OCI-LY7 (cell line): ENCODE measurements around the gene CACNB3. TPM values are rescaled to one million over a fixed set of nuclear protein-coding genes. Genes with fewer than 3 reads are reported as not detected.

Experiments
- BruUV-seq: library from RNA; stranded (reverse); fragments of 400-500 nt; replicated peaks from 2 replicates; lab custom pipeline; 2021; lab: Mats Ljungman, UMichigan
- CTCF ChIA-PET: fragments of 300-600 bp; sonication (Branson Sonifier 250); formaldehyde crosslinking; loops from one replicate; lab custom pipeline; 2022; ENCODE audit warnings: antibody characterized with exemption; ENCODE audit not compliant: unreplicated experiment; lab: Charles Lee
- POLR2A ChIA-PET: fragments of 300-600 bp; sonication (Branson Sonifier 250); formaldehyde crosslinking; loops from one replicate; lab custom pipeline; 2022; ENCODE audit warnings: antibody characterized with exemption; lab: Charles Lee
- DNase-seq: peaks from one replicate; pipeline ENCODE4 v3.0.0-alpha.2; 2015; ENCODE audit warnings: low spot score
- H2AFZ ChIP-seq: fragments of 200-600 bp; sonication (generic), shearing (Covaris generic); 2 replicates; pipeline ENCODE4 v1.6.1; 2014; ENCODE audit warnings: mild to moderate bottlenecking, antibody characterized with exemption, low read length, moderate library complexity
- H3K27ac ChIP-seq: fragments of 200-600 bp; sonication (generic); 2 replicates; pipeline ENCODE4 v1.5.1; 2014; ENCODE audit warnings: mixed run types, low read depth, mild to moderate bottlenecking, moderate library complexity, low read length, inconsistent platforms; ENCODE audit not compliant: poor library complexity, severe bottlenecking
- H3K36me3 ChIP-seq: fragments of 200-600 bp; sonication (generic); 2 replicates; pipeline ENCODE4 v1.6.1; 2014; ENCODE audit warnings: mild to moderate bottlenecking, antibody characterized with exemption, low read length, moderate library complexity, mixed read lengths; ENCODE audit not compliant: insufficient read depth
- H3K4me1 ChIP-seq: fragments of 200-600 bp; sonication (generic); 2 replicates; pipeline ENCODE4 v1.5.1; 2014; ENCODE audit warnings: mild to moderate bottlenecking, low read length; ENCODE audit not compliant: insufficient read depth, poor library complexity, severe bottlenecking
- H3K4me2 ChIP-seq: fragments of 200-600 bp; sonication (generic); 2 replicates; pipeline ENCODE4 v1.6.1; 2014; ENCODE audit warnings: mild to moderate bottlenecking, low read length
- H3K4me3 ChIP-seq: fragments of 200-600 bp; sonication (generic); 2 replicates; pipeline ENCODE4 v1.5.1; 2014; ENCODE audit warnings: mild to moderate bottlenecking, low read depth, low read length; ENCODE audit not compliant: poor library complexity, severe bottlenecking
- H3K79me2 ChIP-seq: fragments of 200-600 bp; sonication (generic); 2 replicates; pipeline ENCODE4 v1.6.1; 2016; ENCODE audit warnings: low read depth, mild to moderate bottlenecking, low read length, moderate library complexity, mixed read lengths; ENCODE audit not compliant: insufficient read depth
- H3K9me2 ChIP-seq: fragments of 200-600 bp; sonication (generic); 2 replicates; pipeline ENCODE4 v1.6.1; 2016; ENCODE audit warnings: mild to moderate bottlenecking, low read length, mixed read lengths; ENCODE audit not compliant: insufficient read depth
- H3K9me3 ChIP-seq: fragments of 200-600 bp; sonication (generic); 2 replicates; pipeline ENCODE4 v1.6.1; 2014; ENCODE audit warnings: mild to moderate bottlenecking, mixed run types, low read length, mixed read lengths
- H4K20me1 ChIP-seq: fragments of 200-600 bp; sonication (generic); 2 replicates; pipeline ENCODE4 v1.6.1; 2014; ENCODE audit warnings: mild to moderate bottlenecking, antibody characterized with exemption, low read length, moderate library complexity, mixed read lengths; ENCODE audit not compliant: insufficient read depth
- EZH2phosphoT487 ChIP-seq: fragments of 200-600 bp; sonication (generic); IDR thresholded peaks from 2 replicates; pipeline ENCODE4 v1.6.1; 2018; ENCODE audit warnings: low read depth, borderline replicate concordance, mild to moderate bottlenecking, mixed run types, antibody characterized with exemption, low read length, moderate library complexity, mixed read lengths
- intact Hi-C: fragments of 100-400 bp; cut with micrococcal nuclease; formaldehyde crosslinking; loops from one replicate; pipeline ENCODE4 v1.10.0; 2022; ENCODE audit not compliant: unreplicated experiment
- total RNA-seq, 2 experiments: library from RNA; depleted of rRNA in 1 of 2; stranded (reverse); fragments of >200 nt in 1 of 2; shearing (Covaris generic) in 1 of 2; gene quantifications; 2 replicates each; pipeline ENCODE4 v1.2.3, GENCODE V29; 2014 to 2022
- TF ChIP-seq, protein P1 (sequence below): fragments of 200-600 bp; sonication (generic); conservative IDR thresholded peaks from 2 replicates; pipeline ENCODE4 v1.5.1; 2014; ENCODE audit warnings: mild to moderate bottlenecking, antibody characterized with exemption, low read length, moderate library complexity, mixed read lengths

Gene CACNB3
- total RNA-seq, 2 experiments from 2014 or later: 5.6 to 20.6 TPM

GRCh38 chr12:48770756-48771155, 47.5 kb upstream of the CACNB3 start:
- Histone ChIP-seq H3K4me2 (no peak overlapping the region), H3K9me2 (no peaks in the 10 kb centered on the region), H3K9me3 (no peaks in the 10 kb centered on the region), H3K27ac (no peak overlapping the region), H3K79me2 (no peaks in the 10 kb centered on the region), H2AFZ (no peak overlapping the region), H3K4me3 (no peak overlapping the region), H3K4me1 (no peaks in the 10 kb centered on the region), H3K36me3 (no peaks in the 10 kb centered on the region), H4K20me1 (no peaks in the 10 kb centered on the region)
- DNase-seq: no peak
- intact Hi-C loops: no loop called here
- ChIA-PET POLR2A (interaction anchor here (0.6 kb wide), 1 partner anchor 17 kb away, joined by 3 read pairs; no protein-coding TSS in a partner anchor), CTCF (no interaction called here)
- TF ChIP-seq, protein P1, sequence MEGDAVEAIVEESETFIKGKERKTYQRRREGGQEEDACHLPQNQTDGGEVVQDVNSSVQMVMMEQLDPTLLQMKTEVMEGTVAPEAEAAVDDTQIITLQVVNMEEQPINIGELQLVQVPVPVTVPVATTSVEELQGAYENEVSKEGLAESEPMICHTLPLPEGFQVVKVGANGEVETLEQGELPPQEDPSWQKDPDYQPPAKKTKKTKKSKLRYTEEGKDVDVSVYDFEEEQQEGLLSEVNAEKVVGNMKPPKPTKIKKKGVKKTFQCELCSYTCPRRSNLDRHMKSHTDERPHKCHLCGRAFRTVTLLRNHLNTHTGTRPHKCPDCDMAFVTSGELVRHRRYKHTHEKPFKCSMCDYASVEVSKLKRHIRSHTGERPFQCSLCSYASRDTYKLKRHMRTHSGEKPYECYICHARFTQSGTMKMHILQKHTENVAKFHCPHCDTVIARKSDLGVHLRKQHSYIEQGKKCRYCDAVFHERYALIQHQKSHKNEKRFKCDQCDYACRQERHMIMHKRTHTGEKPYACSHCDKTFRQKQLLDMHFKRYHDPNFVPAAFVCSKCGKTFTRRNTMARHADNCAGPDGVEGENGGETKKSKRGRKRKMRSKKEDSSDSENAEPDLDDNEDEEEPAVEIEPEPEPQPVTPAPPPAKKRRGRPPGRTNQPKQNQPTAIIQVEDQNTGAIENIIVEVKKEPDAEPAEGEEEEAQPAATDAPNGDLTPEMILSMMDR: no peak
- TF ChIP-seq EZH2phosphoT487: no peak
- no TSS peak for BruUV-seq

GRCh38 chr12:48771588-48772112, 46.6 kb upstream of the CACNB3 start:
- CTCF ChIA-PET: no interaction called here
- no peaks in the 10 kb centered on the region for H4K20me1 ChIP-seq
- TF ChIP-seq, protein P1: no peak
- TF ChIP-seq EZH2phosphoT487: no peak
- no peak for DNase-seq
- no peak overlapping the region for H2AFZ ChIP-seq
- H3K27ac ChIP-seq: no peak overlapping the region
- H3K4me1 ChIP-seq: no peaks in the 10 kb centered on the region
- POLR2A ChIA-PET: no interaction called here
- no peak overlapping the region for H3K4me3 ChIP-seq
- no peaks in the 10 kb centered on the region for H3K9me3 ChIP-seq
- no peaks in the 10 kb centered on the region for H3K36me3 ChIP-seq
- intact Hi-C loops: no loop called here
- no TSS peak for BruUV-seq
- no peaks in the 10 kb centered on the region for H3K9me2 ChIP-seq
- H3K4me2 ChIP-seq: no peak overlapping the region
- no peaks in the 10 kb centered on the region for H3K79me2 ChIP-seq

- CTCF ChIA-PET: no interaction called here
Observed at GRCh38 chr12:48773686-48774085, 44.6 kb upstream of the CACNB3 start.

More at GRCh38 chr12:48773686-48774085, 44.6 kb upstream of the CACNB3 start:
- Histone ChIP-seq H3K4me1 (no peaks in the 10 kb centered on the region), H3K9me2 (no peaks in the 10 kb centered on the region), H3K79me2 (no peaks in the 10 kb centered on the region), H3K36me3 (no peaks in the 10 kb centered on the region), H3K27ac (no peak overlapping the region), H4K20me1 (no peaks in the 10 kb centered on the region), H2AFZ (no peak overlapping the region), H3K9me3 (no peaks in the 10 kb centered on the region), H3K4me2 (no peak overlapping the region), H3K4me3 (no peak overlapping the region)
- POLR2A ChIA-PET: interaction anchor here (0.6 to 1.1 kb wide), 4 partner anchors 12 to 484 kb away, joined by 3 to 8 read pairs (median 3); no protein-coding TSS in a partner anchor
- intact Hi-C loops: no loop called here
- TF ChIP-seq, protein P1: no peak
- TF ChIP-seq EZH2phosphoT487: no peak
- BruUV-seq: no TSS peak
- DNase-seq: no peak
